Pulmonary artery endothelial cell (primary cell): ENCODE results near the gene YES1. TPM values are rescaled to one million over a fixed set of nuclear protein-coding genes. Genes with fewer than 3 reads are reported as not detected.
A peak's percentile ranks its signal among the peaks of the same experiment; 100 is the strongest.
"Not testable (repeated sequence)": the region's sequence is repeated elsewhere in the genome, so short reads cannot be mapped to it uniquely, and the experiment has no call there.

ENCODE experiments used
- DNase-seq: peaks from one replicate; pipeline ENCODE4 v3.0.0-alpha.2; 2011; ENCODE audit warnings: low read depth, low spot score
- total RNA-seq: library from RNA; depleted of rRNA; stranded (reverse); fragments of >200 nt; gene quantifications from 2 replicates; pipeline ENCODE4 v1.2.3, GENCODE V29; 2014

YES1 gene
- total RNA-seq, 1 donor from 2014 or later = 255 TPM

DNA sequence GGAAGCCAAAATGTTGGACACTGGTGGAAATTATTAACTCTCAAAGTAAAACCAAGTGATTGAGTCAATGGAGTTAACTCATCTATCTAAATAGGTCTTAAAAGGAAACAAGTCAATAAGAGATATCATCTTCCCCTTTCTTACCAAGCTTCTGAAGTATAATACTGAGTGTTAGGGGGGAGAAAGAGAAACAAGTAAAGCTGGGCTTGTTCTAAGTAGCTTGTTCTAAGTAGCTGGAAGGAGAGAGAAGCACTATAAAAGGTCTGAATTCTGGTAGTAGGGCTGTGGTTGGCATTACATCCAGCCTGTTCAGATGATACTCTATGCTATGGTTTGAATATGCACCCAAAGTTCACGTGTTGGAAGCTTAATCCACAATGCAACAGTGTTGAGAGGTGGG, 26.8 kb downstream of the YES1 start:
- DNase-seq = no peak

- no peak for DNase-seq
Measured at GRCh38 chr18:784470-785172, 27.4 kb downstream of the YES1 start.

GRCh38 chr18:778194-778927, 33.7 kb downstream of the YES1 start:
- DNase-seq = no peak

DNA sequence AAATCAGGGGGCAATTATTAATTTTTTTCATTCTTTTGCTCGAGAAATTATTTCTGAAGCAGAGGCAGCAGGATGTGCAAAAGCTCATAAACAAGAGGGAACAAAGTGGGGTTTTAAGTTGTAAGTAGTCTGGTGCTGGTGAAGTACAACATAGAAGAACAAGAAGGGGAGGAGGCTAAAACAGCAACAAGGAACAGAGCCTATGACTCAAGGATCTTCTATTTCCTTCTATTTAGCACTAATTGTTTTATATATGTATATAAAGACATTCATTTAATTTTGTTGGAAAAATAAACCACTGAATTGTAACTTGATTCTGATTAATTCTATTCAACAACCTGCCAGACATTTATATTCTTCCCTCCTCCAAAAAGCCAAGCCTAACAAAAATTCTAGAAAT, 35.0 kb downstream of the YES1 start:
- DNase-seq = peak; percentile 15

DNA sequence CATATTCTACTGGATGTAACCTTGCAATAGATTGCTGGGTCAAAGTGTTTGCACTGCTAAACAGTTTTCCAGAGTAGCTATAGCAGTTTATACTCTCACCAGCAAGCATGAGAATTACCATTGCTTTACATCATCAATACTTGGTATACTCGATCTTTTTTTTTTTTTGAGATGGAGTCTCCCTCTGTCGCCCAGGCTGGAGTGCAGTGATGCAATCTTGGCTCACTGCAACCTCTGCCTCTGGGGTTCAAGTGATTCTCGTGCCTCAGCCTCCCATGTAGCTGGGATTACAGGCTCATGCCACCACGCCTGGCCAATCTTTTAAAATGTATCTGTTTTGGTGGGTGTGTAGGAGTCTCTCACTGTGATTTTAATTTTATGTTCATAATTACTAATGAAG, 36.0 kb downstream of the YES1 start:
- not testable (repeated sequence) for DNase-seq

GRCh38 chr18:774811-775210, 37.2 kb downstream of the YES1 start:
- no peak for DNase-seq

- no peak for DNase-seq
Measured at GRCh38 chr18:773980-774624, 37.9 kb downstream of the YES1 start.

GRCh38 chr18:770583-770961, 41.5 kb downstream of the YES1 start:
- DNase-seq = no peak

GRCh38 chr18:767961-768360, 44.1 kb downstream of the YES1 start:
- no peak for DNase-seq

- DNase-seq = no peak
Measured at GRCh38 chr18:767084-767882, 44.8 kb downstream of the YES1 start.

GRCh38 chr18:766550-766860, 45.5 kb downstream of the YES1 start:
- DNase-seq = no peak

GRCh38 chr18:765764-766549, 46.1 kb downstream of the YES1 start:
- no peak for DNase-seq

DNA sequence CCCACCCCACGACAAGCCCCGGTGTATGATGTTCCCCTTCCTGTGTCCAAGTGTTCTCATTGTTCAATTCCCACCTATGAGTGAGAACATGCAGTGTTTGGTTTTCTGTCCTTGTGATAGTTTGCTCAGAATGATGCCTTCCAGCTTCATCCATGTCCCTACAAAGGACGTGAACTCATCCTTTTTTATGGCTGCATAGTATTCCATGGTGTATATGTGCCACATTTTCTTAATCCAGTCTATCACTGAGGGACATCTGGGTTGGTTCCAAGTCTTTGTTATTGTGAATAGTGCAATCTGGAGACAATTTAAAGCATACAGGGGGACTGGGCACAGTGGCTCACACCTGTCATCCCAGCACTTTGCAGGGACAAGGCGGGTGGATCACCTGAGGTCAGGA, 52.2 kb downstream of the YES1 start:
- DNase-seq = not testable (repeated sequence)

GRCh38 chr18:755506-755905, 56.5 kb downstream of the YES1 start:
- no peak for DNase-seq

DNA sequence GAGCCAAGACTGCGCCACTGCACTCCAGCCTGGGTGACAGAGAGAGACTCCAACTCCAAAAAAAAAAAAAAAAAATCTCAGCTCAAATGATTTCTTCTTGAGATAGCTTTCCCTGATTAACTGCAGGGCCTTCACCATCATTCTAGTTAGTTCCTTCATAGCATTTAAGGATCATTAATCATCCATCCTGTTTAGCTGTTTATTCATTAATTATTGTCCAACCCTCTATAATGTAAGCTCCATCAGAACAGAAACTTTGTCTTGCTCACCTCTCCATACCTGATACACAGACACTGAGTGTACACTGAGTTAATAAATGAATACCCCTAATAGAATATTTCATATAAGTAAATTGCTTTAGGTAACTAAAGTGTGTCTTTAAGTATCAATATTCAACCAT, 57.4 kb downstream of the YES1 start:
- no peak for DNase-seq

GRCh38 chr18:750456-750855, 61.6 kb downstream of the YES1 start:
- no peak for DNase-seq

- DNase-seq = no peak
Measured at GRCh38 chr18:744832-745597, 67.0 kb downstream of the YES1 start.

GRCh38 chr18:741931-742512, 70.0 kb downstream of the YES1 start:
- peak; percentile 37 for DNase-seq

GRCh38 chr18:732371-732770, 79.7 kb downstream of the YES1 start:
- no peak for DNase-seq

DNA sequence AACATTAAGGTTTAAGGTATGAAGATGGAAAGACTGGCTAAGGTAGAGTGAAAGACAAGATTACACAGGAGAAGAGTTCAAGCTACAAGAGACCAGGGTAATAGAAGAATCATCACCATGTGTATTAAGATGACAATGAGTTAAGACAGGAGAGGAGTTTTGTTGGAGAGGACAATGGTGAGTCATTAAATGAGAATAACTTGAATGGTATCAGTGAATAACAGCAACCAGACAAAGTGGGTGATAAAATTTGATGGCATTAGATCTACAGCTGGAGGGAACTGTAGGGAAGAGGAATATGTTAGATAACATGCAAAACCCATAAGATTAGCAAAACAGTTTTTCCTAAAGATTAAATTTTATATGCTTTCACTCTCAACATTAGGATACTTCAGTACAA, 80.9 kb downstream of the YES1 start:
- DNase-seq = no peak
